Measurements from ENCODE around the gene FASN. TPM values are rescaled to one million over a fixed set of nuclear protein-coding genes. Genes with fewer than 3 reads are reported as not detected.

FASN gene
- total RNA-seq, 6 experiments from 2014 or later: 108 to 138 (median 112) TPM

GRCh38 chr17:82091264-82092066, 6.6 kb downstream of the FASN start:
- Mint-ChIP-seq H3K27ac (no peak overlapping the region), H3K4me1 (ENCODE audit: low read depth) (no peaks in the 10 kb centered on the region), H3K36me3 (ENCODE audit: low read depth) (no peaks in the 10 kb centered on the region), H3K4me3 (no peak overlapping the region), H3K9me3 (no peaks in the 10 kb centered on the region), H3K27me3 (ENCODE audit: insufficient read depth) (no peaks in the 10 kb centered on the region)
- no peak for TF ChIP-seq CTCF (IDR thresholded peaks at IDR 0.05)
- DNase-seq: no peak

DNA sequence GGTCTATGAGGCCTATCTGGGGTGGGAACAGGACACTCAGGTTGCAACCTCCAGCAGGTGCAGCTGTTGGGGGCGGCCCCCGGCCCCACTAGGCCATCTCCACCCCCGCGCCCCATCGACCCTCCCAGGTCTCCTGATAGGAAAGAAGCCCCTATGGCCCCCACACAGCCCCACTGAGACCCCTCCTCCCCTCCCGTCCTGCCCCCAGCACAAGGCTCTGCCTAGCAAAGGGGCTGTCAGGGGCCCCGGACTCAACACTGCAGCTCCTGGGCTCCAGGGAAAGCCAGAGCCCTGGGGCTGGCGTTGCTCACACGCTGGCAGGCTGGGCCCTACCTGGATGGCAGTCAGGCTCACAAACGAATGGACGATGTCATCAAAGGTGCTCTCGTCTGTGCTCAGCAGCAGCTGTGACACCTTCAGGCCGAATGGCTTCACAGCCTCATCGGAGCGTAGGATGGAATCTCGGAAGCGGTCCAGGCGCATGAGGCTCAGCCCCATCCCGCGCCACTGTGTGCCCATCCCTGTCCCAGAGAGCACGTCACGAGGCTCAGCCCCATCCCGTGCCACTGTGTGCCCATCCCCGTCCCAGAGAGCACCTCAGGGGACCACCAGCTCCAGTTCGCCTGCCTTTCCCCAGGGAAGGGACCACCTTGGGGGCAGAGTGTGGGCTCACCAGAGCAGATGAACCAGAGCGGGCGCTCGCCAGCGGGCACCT, 7.3 kb downstream of the FASN start:
- no peaks in the 10 kb centered on the region for H3K27me3 Mint-ChIP-seq (ENCODE audit: insufficient read depth)
- DNase-seq: no peak
- H3K9me3 Mint-ChIP-seq: no peaks in the 10 kb centered on the region
- no peaks in the 10 kb centered on the region for H3K36me3 Mint-ChIP-seq (ENCODE audit: low read depth)
- no peak overlapping the region for H3K4me3 Mint-ChIP-seq
- TF ChIP-seq CTCF (IDR thresholded peaks at IDR 0.05): no peak
- no peak overlapping the region for H3K27ac Mint-ChIP-seq
- no peaks in the 10 kb centered on the region for H3K4me1 Mint-ChIP-seq (ENCODE audit: low read depth)

DNA sequence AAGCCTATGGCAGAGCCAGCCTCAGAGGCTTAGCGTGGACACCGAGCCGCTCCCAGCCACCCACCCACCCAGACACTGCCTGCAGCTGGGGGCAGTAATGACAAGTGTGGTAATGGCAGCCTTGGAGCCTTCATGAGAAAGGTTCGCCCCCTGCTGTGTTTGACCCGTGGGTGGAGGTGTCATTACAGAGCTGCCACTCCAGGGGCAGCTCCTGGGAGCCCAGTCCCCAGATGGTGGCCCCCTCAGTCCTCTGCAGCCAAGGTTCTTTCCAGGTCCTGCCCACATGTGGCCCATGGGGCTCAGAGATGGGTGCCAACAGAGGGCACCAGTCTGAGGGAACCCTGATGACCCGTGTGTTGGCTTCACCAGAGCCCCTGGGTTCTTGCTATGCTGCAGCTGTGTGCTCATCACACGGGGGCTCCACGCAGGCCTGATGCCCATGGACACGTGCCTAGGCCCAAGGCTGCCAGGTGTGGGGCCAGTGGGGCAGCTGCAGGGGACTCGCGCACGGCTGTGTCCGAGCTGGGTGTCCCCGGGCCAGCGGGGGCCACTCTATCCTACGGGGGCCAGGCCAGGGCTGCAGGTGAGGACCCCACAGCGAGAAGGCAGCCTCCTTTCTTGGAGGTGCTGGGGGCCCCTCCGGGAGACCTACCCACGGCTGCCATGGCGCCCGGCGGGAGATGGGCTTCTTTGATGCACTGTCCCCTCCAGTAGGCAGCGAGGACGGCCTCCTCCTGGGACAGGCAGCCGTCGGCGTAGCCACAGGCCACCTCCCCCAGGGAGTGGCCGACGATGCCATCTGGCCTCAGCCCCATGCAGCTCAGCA, 8.1 kb downstream of the FASN start:
- Mint-ChIP-seq H3K4me3 (no peak overlapping the region), H3K4me1 (ENCODE audit: low read depth) (no peaks in the 10 kb centered on the region), H3K36me3 (ENCODE audit: low read depth) (no peaks in the 10 kb centered on the region), H3K9me3 (no peaks in the 10 kb centered on the region), H3K27me3 (ENCODE audit: insufficient read depth) (no peaks in the 10 kb centered on the region), H3K27ac (no peak overlapping the region)
- DNase-seq: no peak
- no peak for TF ChIP-seq CTCF (IDR thresholded peaks at IDR 0.05)

DNA sequence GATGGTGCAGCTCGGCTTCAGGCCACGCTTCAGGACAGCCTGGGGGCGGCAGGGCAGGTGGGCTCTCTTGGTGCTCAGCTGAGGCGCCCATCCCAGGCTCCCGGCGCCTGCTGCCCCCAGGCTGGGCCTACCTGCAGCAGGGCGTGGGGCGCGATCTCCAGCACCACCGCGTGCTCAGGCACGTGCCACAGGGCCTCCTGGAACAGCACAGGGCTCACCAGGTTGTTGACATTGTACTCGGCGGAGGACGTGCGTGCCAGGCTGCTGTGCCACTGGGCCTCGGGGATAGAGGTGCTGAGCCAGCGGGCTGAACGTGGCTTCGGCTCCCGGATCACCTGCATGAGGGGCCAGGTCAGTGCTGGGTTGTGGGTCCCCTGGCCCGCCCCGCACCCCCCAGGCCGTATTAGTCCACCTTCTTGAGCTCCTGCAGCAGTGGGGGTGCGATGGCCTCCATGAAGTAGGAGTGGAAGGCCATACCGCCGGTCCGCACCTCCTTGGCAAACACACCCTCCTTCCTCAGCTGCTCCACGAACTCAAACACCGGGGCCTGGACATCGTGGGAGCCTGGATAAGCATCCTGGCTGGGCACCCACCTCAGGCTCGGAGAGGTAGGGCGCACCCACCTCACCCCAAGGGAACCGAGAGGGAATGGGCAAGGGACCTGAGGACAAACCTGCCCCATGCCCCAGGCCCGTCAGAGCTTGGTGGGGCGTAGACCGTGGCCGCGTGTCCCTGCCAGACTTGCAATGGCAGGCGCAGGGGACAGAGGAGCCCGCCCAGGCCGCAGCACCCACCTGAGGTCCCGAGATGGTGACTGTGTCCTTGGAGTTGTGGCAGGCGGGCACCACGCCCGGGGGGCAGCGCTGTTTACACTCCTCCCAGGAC, 9.0 kb downstream of the FASN start:
- Mint-ChIP-seq H3K4me3 (no peak overlapping the region), H3K9me3 (no peaks in the 10 kb centered on the region), H3K4me1 (ENCODE audit: low read depth) (no peaks in the 10 kb centered on the region), H3K27ac (no peak overlapping the region), H3K27me3 (ENCODE audit: insufficient read depth) (no peaks in the 10 kb centered on the region), H3K36me3 (ENCODE audit: low read depth) (no peaks in the 10 kb centered on the region)
- DNase-seq: no peak
- no peak for TF ChIP-seq CTCF (IDR thresholded peaks at IDR 0.05)

All from HFFc6 (cell line).